K562 (cell line): ENCODE data around the gene CHST14. TPM values are rescaled to one million over a fixed set of nuclear protein-coding genes. Genes with fewer than 3 reads are reported as not detected.

Source experiments
- CLOCK ChIP-seq: fragments of 250-450 bp; sonication (Bioruptor Pico); IDR thresholded peaks from 2 replicates; pipeline ENCODE4 v1.4.0; 2020; ENCODE audit warnings: mild to moderate bottlenecking, moderate library complexity, borderline replicate concordance
- EP300 ChIP-seq: IDR thresholded peaks from 2 replicates; pipeline ENCODE4 v1.6.1; 2012; ENCODE audit warnings: low read length, improper control_type of control experiment
- ETS2 ChIP-seq: IDR thresholded peaks from 2 replicates; pipeline ENCODE4 v1.6.1; 2016; ENCODE audit warnings: borderline replicate concordance, missing genetic modification characterization, mild to moderate bottlenecking, moderate library complexity, missing compliant biosample characterization; ENCODE audit not compliant: poor library complexity, severe bottlenecking
- FOXK2 ChIP-seq, 2 experiments: fragments of 450-650 bp; IDR thresholded peaks in 1 of 2; conservative IDR thresholded peaks in 1 of 2; 2 replicates each; pipeline ENCODE4 v1.6.1; 2016; ENCODE audit warnings: low read depth in 2 of 2, mild to moderate bottlenecking in 1 of 2
- MYBL2 ChIP-seq, 2 experiments: fragments of 450-650 bp in 1 of 2; sonication (generic) in 1 of 2; formaldehyde crosslinking in 1 of 2; IDR thresholded peaks; 2 replicates each; pipeline versions ENCODE4 v1.6.1 to v1.8.1; 2017 to 2022; ENCODE audit warnings: borderline replicate concordance in 1 of 2, inconsistent platforms in 1 of 2, low read depth in 1 of 2, mild to moderate bottlenecking in 1 of 2, missing genetic modification reagents in 1 of 2, moderate library complexity in 1 of 2
- NR0B1 ChIP-seq: fragments of 450-650 bp; IDR thresholded peaks from one replicate; pipeline ENCODE4 v1.6.1; 2018; ENCODE audit warnings: mild to moderate bottlenecking, moderate library complexity; ENCODE audit not compliant: partially characterized antibody
- PHB2 ChIP-seq: fragments of 450-650 bp; IDR thresholded peaks from 2 replicates; pipeline ENCODE4 v1.6.1; 2017; ENCODE audit warnings: low read depth
- POLR3G ChIP-seq: IDR thresholded peaks from 2 replicates; pipeline ENCODE4 v1.6.1; 2011; ENCODE audit not compliant: insufficient read length, insufficient replicate concordance; ENCODE audit errors: extremely low read depth
- RBFOX2 ChIP-seq: fragments of 200-400 bp; formaldehyde crosslinking; IDR thresholded peaks from 2 replicates; pipeline ENCODE4 v1.6.1; 2017; ENCODE audit warnings: low read depth, mild to moderate bottlenecking, low read length, moderate library complexity
- RBM14 ChIP-seq: fragments of 200-400 bp; formaldehyde crosslinking; IDR thresholded peaks from 2 replicates; pipeline ENCODE4 v1.6.1; 2018; ENCODE audit warnings: low read depth, mild to moderate bottlenecking, low read length, moderate library complexity, borderline replicate concordance; ENCODE audit not compliant: insufficient read depth
- THRB ChIP-seq: fragments of 450-650 bp; formaldehyde crosslinking; conservative IDR thresholded peaks from 2 replicates; pipeline ENCODE4 v1.4.0; 2022; ENCODE audit warnings: mild to moderate bottlenecking, missing genetic modification characterization
- ZBTB17 ChIP-seq: fragments of 450-650 bp; formaldehyde crosslinking; IDR thresholded peaks from 2 replicates; pipeline ENCODE4 v1.4.0; 2020; ENCODE audit warnings: mild to moderate bottlenecking
- ZC3H8 ChIP-seq: fragments of 450-650 bp; IDR thresholded peaks from 2 replicates; pipeline ENCODE4 v1.6.1; 2017
- ZNF24 ChIP-seq: fragments of 450-650 bp; IDR thresholded peaks from 2 replicates; pipeline ENCODE4 v1.6.1; 2016
- ZNF518B ChIP-seq: fragments of 250-450 bp; sonication (Bioruptor Pico); IDR thresholded peaks from 2 replicates; pipeline ENCODE4 v1.5.0; 2021; ENCODE audit warnings: mild to moderate bottlenecking, moderate library complexity
- ZNF707 ChIP-seq: fragments of 250-450 bp; sonication (Bioruptor Pico); conservative IDR thresholded peaks from 2 replicates; pipeline ENCODE4 v1.8.0; 2022; ENCODE audit warnings: inconsistent platforms, mild to moderate bottlenecking, moderate library complexity
- polyA plus RNA-seq, 8 experiments: library from polyadenylated mRNA; depleted of rRNA in 4 of 8; stranded (reverse) in 5 of 8; unstranded in 3 of 8; fragments of >200 nt; fragmentation: Nextera tagmentation in 2 of 8; fragmentation: Illumina TruSeq in 1 of 8; extraction: Ambion mirVana in 2 of 8; extraction: Trizol in 1 of 8; gene quantifications; 2 replicates each; pipeline versions ENCODE4 v1.2.1 to v1.2.3, GENCODE V29; 2011 to 2014; ENCODE audit warnings: inconsistent platforms in 1 of 8, missing spikeins in 1 of 8
- total RNA-seq, 7 experiments: library from RNA; depleted of rRNA in 6 of 7; stranded (reverse); fragments of >200 nt in 6 of 7; fragmentation: Illumina TruSeq in 2 of 7; extraction: Trizol in 2 of 7; gene quantifications; 2 replicates each; pipeline versions ENCODE4 v1.2.1 to v1.2.3, GENCODE V29; 2011 to 2021; ENCODE audit warnings: low replicate concordance in 1 of 7

The CHST14 gene
- total and polyA plus RNA-seq, 9 of the 15 experiments (the other 6 are each of a cell fraction or from before 2014, with no cell fraction given), result 1.6 to 12.1 (median 4.5) TPM

GRCh38 chr15:40511472-40512133 is 40.8 kb downstream of the CHST14 start (continued):
- TF ChIP-seq ZC3H8, result no peak
- no peak for TF ChIP-seq POLR3G
- no peak for TF ChIP-seq ETS2 (tag)
- TF ChIP-seq MYBL2 (IDR thresholded peaks at IDR 0.05; ENCODE audit: low read depth), result no peak
- no peak for TF ChIP-seq MYBL2 (CRISPR knock-in tag; IDR thresholded peaks at IDR 0.05; ENCODE audit: borderline replicate concordance)
- no peak for TF ChIP-seq NR0B1
- 0 out of 2 replicates have a peak, but pooled peaks have one; percentile 56 for TF ChIP-seq ZBTB17 (CRISPR knock-in tag)
- no peak for TF ChIP-seq PHB2
- TF ChIP-seq ZNF518B, result no peak
- TF ChIP-seq RBM14, result 0 out of 2 replicates have a peak, but pooled peaks have one; percentile 63
- TF ChIP-seq THRB, result no peak
- no peak for TF ChIP-seq CLOCK (CRISPR knock-in tag)
- TF ChIP-seq ZNF707 (CRISPR knock-in tag), result no peak
- TF ChIP-seq FOXK2 (conservative IDR thresholded peaks at IDR 0.05 in 1 of 2, IDR thresholded peaks at IDR 0.05 in 1 of 2; ENCODE audit: low read depth in 2 of 2), result no peak; a peak in 1 of 4 replicates
- peak; percentile 43; the same call in 1 of the 2 replicates for TF ChIP-seq ZNF24
- TF ChIP-seq EP300, result 0 out of 2 replicates have a peak, but pooled peaks have one; percentile 18
- peak; percentile 96 for TF ChIP-seq RBFOX2
